Measurements from ENCODE around the gene DOCK2. TPM values are rescaled to one million over a fixed set of nuclear protein-coding genes. Genes with fewer than 3 reads are reported as not detected.
A peak's percentile ranks its signal among the peaks of the same experiment; 100 is the strongest.
"Not testable (repeated sequence)": the region's sequence is repeated elsewhere in the genome, so short reads cannot be mapped to it uniquely, and the experiment has no call there.

The DOCK2 gene
- total RNA-seq, 1 donor from 2014 or later, result 206 TPM

GRCh38 chr5:169810524-169810923 is 173.4 kb downstream of the DOCK2 start:
- DNase-seq, result no peak
- Mint-ChIP-seq H3K36me3 (ENCODE audit: low read depth) (peaks cover 60% of the 10 kb centered on the region), H3K4me1 (peaks cover 8% of the 10 kb centered on the region), H3K9me3 (no peaks in the 10 kb centered on the region), H3K27ac (no peak overlapping the region), H3K27me3 (no peaks in the 10 kb centered on the region), H3K4me3 (no peak overlapping the region)
- intact Hi-C loops (cut with micrococcal nuclease), result no loop called here

GRCh38 chr5:169811023-169811422 is 173.9 kb downstream of the DOCK2 start:
- intact Hi-C loops (cut with micrococcal nuclease), result no loop called here
- no peaks in the 10 kb centered on the region for H3K27me3 Mint-ChIP-seq
- no peaks in the 10 kb centered on the region for H3K9me3 Mint-ChIP-seq
- DNase-seq, result no peak
- peaks cover 58% of the 10 kb centered on the region for H3K36me3 Mint-ChIP-seq (ENCODE audit: low read depth)
- H3K4me3 Mint-ChIP-seq, result no peak overlapping the region
- peaks cover 3% of the 10 kb centered on the region for H3K4me1 Mint-ChIP-seq
- no peak overlapping the region for H3K27ac Mint-ChIP-seq

- H3K27ac Mint-ChIP-seq, result no peak overlapping the region
- no peaks in the 10 kb centered on the region for H3K27me3 Mint-ChIP-seq
- H3K4me3 Mint-ChIP-seq, result no peak overlapping the region
- DNase-seq, result no peak
- H3K36me3 Mint-ChIP-seq (ENCODE audit: low read depth), result peaks cover 58% of the 10 kb centered on the region
- intact Hi-C loops (cut with micrococcal nuclease), result no loop called here
- H3K4me1 Mint-ChIP-seq, result peaks cover 2% of the 10 kb centered on the region
- H3K9me3 Mint-ChIP-seq, result no peaks in the 10 kb centered on the region
Observed at GRCh38 chr5:169811680-169812079, 174.6 kb downstream of the DOCK2 start.

- Mint-ChIP-seq H3K9me3 (no peaks in the 10 kb centered on the region), H3K27me3 (no peaks in the 10 kb centered on the region), H3K4me1 (peaks cover 6% of the 10 kb centered on the region), H3K36me3 (ENCODE audit: low read depth) (peaks cover 64% of the 10 kb centered on the region), H3K27ac (no peak overlapping the region), H3K4me3 (no peak overlapping the region)
- intact Hi-C loops (cut with micrococcal nuclease), result no loop called here
- DNase-seq, result no peak
Observed at GRCh38 chr5:169812786-169813185, 175.7 kb downstream of the DOCK2 start.

- intact Hi-C loops (cut with micrococcal nuclease), result no loop called here
- H3K9me3 Mint-ChIP-seq, result no peaks in the 10 kb centered on the region
- no peak overlapping the region for H3K27ac Mint-ChIP-seq
- H3K36me3 Mint-ChIP-seq (ENCODE audit: low read depth), result peaks cover 69% of the 10 kb centered on the region
- no peak overlapping the region for H3K4me3 Mint-ChIP-seq
- DNase-seq, result no peak
- peaks cover 6% of the 10 kb centered on the region for H3K4me1 Mint-ChIP-seq
- no peaks in the 10 kb centered on the region for H3K27me3 Mint-ChIP-seq
Observed at GRCh38 chr5:169814045-169814444, 177.0 kb downstream of the DOCK2 start.

- no peak for DNase-seq
- Mint-ChIP-seq H3K9me3 (no peaks in the 10 kb centered on the region), H3K27ac (no peak overlapping the region), H3K36me3 (ENCODE audit: low read depth) (peaks cover 71% of the 10 kb centered on the region), H3K4me1 (peaks cover 5% of the 10 kb centered on the region), H3K27me3 (no peaks in the 10 kb centered on the region), H3K4me3 (no peak overlapping the region)
- intact Hi-C loops (cut with micrococcal nuclease), result no loop called here
Observed at GRCh38 chr5:169814522-169814921, 177.4 kb downstream of the DOCK2 start.

- peak overlapping the region; percentile 45 for H3K27ac Mint-ChIP-seq
- peaks cover 5% of the 10 kb centered on the region for H3K4me1 Mint-ChIP-seq
- DNase-seq, result no peak
- H3K9me3 Mint-ChIP-seq, result peaks cover 8% of the 10 kb centered on the region
- H3K27me3 Mint-ChIP-seq, result no peaks in the 10 kb centered on the region
- intact Hi-C loops (cut with micrococcal nuclease), result no loop called here
- no peak overlapping the region for H3K4me3 Mint-ChIP-seq
- peaks cover 71% of the 10 kb centered on the region for H3K36me3 Mint-ChIP-seq (ENCODE audit: low read depth)
Observed at GRCh38 chr5:169817031-169817430, 180.0 kb downstream of the DOCK2 start.

GRCh38 chr5:169826618-169827017 is 189.5 kb downstream of the DOCK2 start:
- peaks cover 12% of the 10 kb centered on the region for H3K9me3 Mint-ChIP-seq
- H3K27me3 Mint-ChIP-seq, result no peaks in the 10 kb centered on the region
- peaks cover 53% of the 10 kb centered on the region for H3K36me3 Mint-ChIP-seq (ENCODE audit: low read depth)
- intact Hi-C loops (cut with micrococcal nuclease), result no loop called here
- H3K4me3 Mint-ChIP-seq, result no peak overlapping the region
- DNase-seq, result no peak
- peaks cover 22% of the 10 kb centered on the region for H3K4me1 Mint-ChIP-seq
- H3K27ac Mint-ChIP-seq, result no peak overlapping the region

GRCh38 chr5:169827769-169828168 is 190.7 kb downstream of the DOCK2 start:
- Mint-ChIP-seq H3K27me3 (no peaks in the 10 kb centered on the region), H3K4me3 (no peak overlapping the region), H3K36me3 (ENCODE audit: low read depth) (peaks cover 50% of the 10 kb centered on the region), H3K4me1 (peaks cover 32% of the 10 kb centered on the region), H3K9me3 (peaks cover 2% of the 10 kb centered on the region), H3K27ac (peak overlapping the region; percentile 31)
- no peak for DNase-seq
- intact Hi-C loops (cut with micrococcal nuclease), result no loop called here

GRCh38 chr5:169828385-169828784 is 191.3 kb downstream of the DOCK2 start:
- Mint-ChIP-seq H3K36me3 (ENCODE audit: low read depth) (peaks cover 47% of the 10 kb centered on the region), H3K9me3 (no peaks in the 10 kb centered on the region), H3K27ac (peak overlapping the region; percentile 31), H3K27me3 (no peaks in the 10 kb centered on the region), H3K4me1 (peaks cover 35% of the 10 kb centered on the region), H3K4me3 (no peak overlapping the region)
- intact Hi-C loops (cut with micrococcal nuclease), result no loop called here
- no peak for DNase-seq

- DNase-seq, result no peak
- intact Hi-C loops (cut with micrococcal nuclease), result no loop called here
- peaks cover 42% of the 10 kb centered on the region for H3K36me3 Mint-ChIP-seq (ENCODE audit: low read depth)
- no peaks in the 10 kb centered on the region for H3K9me3 Mint-ChIP-seq
- H3K27me3 Mint-ChIP-seq, result no peaks in the 10 kb centered on the region
- no peak overlapping the region for H3K4me3 Mint-ChIP-seq
- no peak overlapping the region for H3K27ac Mint-ChIP-seq
- peaks cover 41% of the 10 kb centered on the region for H3K4me1 Mint-ChIP-seq
Observed at GRCh38 chr5:169831331-169831730, 194.3 kb downstream of the DOCK2 start.

- no peak for DNase-seq
- no peak overlapping the region for H3K4me3 Mint-ChIP-seq
- H3K27me3 Mint-ChIP-seq, result no peaks in the 10 kb centered on the region
- no peaks in the 10 kb centered on the region for H3K9me3 Mint-ChIP-seq
- H3K36me3 Mint-ChIP-seq (ENCODE audit: low read depth), result peaks cover 38% of the 10 kb centered on the region
- H3K27ac Mint-ChIP-seq, result peak overlapping the region; percentile 64
- intact Hi-C loops (cut with micrococcal nuclease), result no loop called here
- peaks cover 36% of the 10 kb centered on the region for H3K4me1 Mint-ChIP-seq
Observed at GRCh38 chr5:169832304-169832703, 195.2 kb downstream of the DOCK2 start.

- Mint-ChIP-seq H3K4me3 (no peak overlapping the region), H3K27me3 (no peaks in the 10 kb centered on the region), H3K9me3 (no peaks in the 10 kb centered on the region), H3K27ac (peak overlapping the region; percentile 15), H3K36me3 (ENCODE audit: low read depth) (peaks cover 38% of the 10 kb centered on the region), H3K4me1 (peaks cover 34% of the 10 kb centered on the region)
- no peak for DNase-seq
- intact Hi-C loops (cut with micrococcal nuclease), result no loop called here
Observed at GRCh38 chr5:169832845-169833244, 195.8 kb downstream of the DOCK2 start.

GRCh38 chr5:169833681-169834292 is 196.7 kb downstream of the DOCK2 start:
- peak overlapping the region; percentile 65 for H3K27ac Mint-ChIP-seq
- H3K27me3 Mint-ChIP-seq; H3K9me3 Mint-ChIP-seq; H3K4me3 Mint-ChIP-seq; intact Hi-C loops (cut with micrococcal nuclease); DNase-seq: not testable (repeated sequence)
- peaks cover 31% of the 10 kb centered on the region for H3K4me1 Mint-ChIP-seq
- peaks cover 40% of the 10 kb centered on the region for H3K36me3 Mint-ChIP-seq (ENCODE audit: low read depth)

GRCh38 chr5:169834540-169834939 is 197.5 kb downstream of the DOCK2 start:
- Mint-ChIP-seq H3K4me1 (peaks cover 29% of the 10 kb centered on the region), H3K27ac (peak overlapping the region; percentile 74), H3K36me3 (ENCODE audit: low read depth) (peaks cover 42% of the 10 kb centered on the region)
- intact Hi-C loops (cut with micrococcal nuclease); H3K9me3 Mint-ChIP-seq; H3K4me3 Mint-ChIP-seq; DNase-seq; H3K27me3 Mint-ChIP-seq: not testable (repeated sequence)
